BJ (cell line): Measurements from ENCODE around the gene NRM. TPM values are rescaled to one million over a fixed set of nuclear protein-coding genes. Genes with fewer than 3 reads are reported as not detected.
A peak's percentile ranks its signal among the peaks of the same experiment; 100 is the strongest.
"Not testable (repeated sequence)": the region's sequence is repeated elsewhere in the genome, so short reads cannot be mapped to it uniquely, and the experiment has no call there.

Experiments used
- CTCF ChIA-PET: fragments of 350-600 bp; formaldehyde crosslinking; extraction: SDS; loops from one replicate; lab custom pipeline; 2021; ENCODE audit warnings: antibody characterized with exemption, inconsistent platforms; lab: Yijun Ruan, JAX
- POLR2A ChIA-PET: fragments of 300-600 bp; sonication (Branson Sonifier 250); formaldehyde crosslinking; extraction: SDS; loops from one replicate; lab custom pipeline; 2021; ENCODE audit warnings: antibody characterized with exemption; lab: Charles Lee
- DNase-seq: peaks from one replicate; pipeline ENCODE4 v3.0.0-alpha.2; 2011; ENCODE audit warnings: low read depth
- H3K27me3 ChIP-seq: 2 replicates; pipeline ENCODE4 v1.6.0; 2011; ENCODE audit warnings: low read length; ENCODE audit not compliant: control insufficient read depth, insufficient read depth
- H3K36me3 ChIP-seq: 2 replicates; pipeline ENCODE4 v1.5.1; 2011; ENCODE audit warnings: low read length; ENCODE audit not compliant: control insufficient read depth, insufficient read depth
- H3K4me3 ChIP-seq: 2 replicates; pipeline ENCODE4 v1.5.1; 2011; ENCODE audit warnings: low read depth, mild to moderate bottlenecking, control low read depth, low read length
- CTCF ChIP-seq: IDR thresholded peaks from 2 replicates; pipeline ENCODE4 v1.5.1; 2011; ENCODE audit warnings: low read depth, mild to moderate bottlenecking, control low read depth, inconsistent platforms, low read length, moderate library complexity; ENCODE audit not compliant: insufficient read depth
- polyA plus RNA-seq: library from polyadenylated mRNA; depleted of rRNA; stranded (reverse); fragments of >200 nt; gene quantifications from 2 replicates; pipeline ENCODE4 v1.2.3, GENCODE V29; 2011

The NRM gene
- polyA plus RNA-seq, 1 experiment = 19.7 TPM

DNA sequence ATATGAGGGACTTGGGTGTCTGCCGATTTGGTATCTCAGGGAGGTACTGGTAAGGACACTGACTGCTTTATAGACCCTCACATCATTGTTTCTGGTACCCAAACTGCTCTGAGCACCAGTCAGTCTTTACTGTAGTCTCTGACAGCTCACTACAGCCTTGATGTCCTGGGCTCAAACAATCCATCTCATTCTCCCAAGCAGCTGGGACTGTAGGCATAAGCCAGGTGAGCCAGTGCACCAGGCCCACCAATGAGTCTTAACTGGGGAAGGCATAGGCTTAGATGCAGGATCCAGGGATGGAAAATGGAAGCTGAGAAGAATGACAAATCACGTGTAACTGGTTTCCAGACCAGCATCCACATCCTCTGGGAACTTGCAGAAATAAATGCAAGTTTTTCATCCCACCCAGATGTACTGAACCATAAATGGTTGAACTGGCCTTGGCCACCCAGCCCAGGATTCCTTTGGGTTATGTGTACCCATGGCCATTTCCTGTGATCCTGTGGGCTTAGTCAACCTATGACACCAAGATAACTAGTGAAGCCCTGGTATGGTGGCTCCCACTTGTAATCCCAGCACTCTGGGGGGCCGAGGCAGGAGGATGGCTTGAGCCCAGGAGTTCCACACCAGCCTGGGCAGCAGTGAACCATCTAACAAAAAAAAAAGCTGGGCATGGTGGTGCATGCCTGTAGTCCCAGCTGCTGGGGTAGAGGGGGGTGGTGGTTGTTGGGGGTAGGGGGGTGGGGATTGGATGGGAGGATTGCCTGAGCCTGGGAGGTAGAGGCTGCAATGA, 35.1 kb upstream of the NRM start:
- POLR2A ChIA-PET = no interaction called here

DNA sequence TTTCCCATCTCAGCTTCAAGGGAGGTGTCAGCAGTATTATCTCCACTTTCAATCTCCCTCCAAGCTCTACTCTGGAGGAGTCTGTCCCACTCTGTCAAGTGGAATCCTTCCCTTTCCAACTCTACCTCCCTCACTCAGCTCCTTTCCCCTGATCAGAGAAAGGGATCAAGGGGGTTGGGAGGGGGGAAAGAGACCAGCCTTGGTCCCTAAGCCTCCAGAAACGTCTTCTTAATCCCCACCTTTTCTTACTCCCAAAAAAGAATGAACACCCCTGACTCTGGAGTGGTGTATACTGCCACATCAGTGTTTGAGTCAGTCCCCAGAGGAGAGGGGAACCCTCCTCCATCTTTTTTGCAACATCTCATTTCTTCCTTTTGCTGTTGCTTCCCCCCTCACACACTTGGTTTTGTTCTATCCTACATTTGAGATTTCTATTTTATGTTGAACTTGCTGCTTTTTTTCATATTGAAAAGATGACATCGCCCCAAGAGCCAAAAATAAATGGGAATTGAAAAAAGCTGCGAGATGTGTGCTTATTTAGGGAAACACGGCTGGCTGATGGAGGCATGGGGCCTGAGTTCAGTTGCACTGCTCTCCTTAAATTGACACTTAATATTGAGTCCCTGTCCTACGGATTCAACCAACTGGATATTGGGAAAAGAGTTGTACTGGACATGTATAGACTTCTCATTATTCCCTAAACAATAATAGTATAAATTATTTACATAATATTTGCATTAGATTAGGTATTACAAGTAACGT, 34.3 kb upstream of the NRM start:
- Histone ChIP-seq H3K27me3 (no peaks in the 10 kb centered on the region), H3K36me3 (peaks cover 27% of the 10 kb centered on the region), H3K4me3 (no peak overlapping the region)
- TF ChIP-seq CTCF = no peak
- CTCF ChIA-PET = interaction anchor here (0.6 to 20.5 kb wide), 7 partner anchors 10 to 401 kb away, joined by 3 to 387 read pairs (median 4); partner anchors contain the start of gene DHX16
- POLR2A ChIA-PET = interaction anchor here (0.6 kb wide), 1 partner anchor 110 kb away, joined by 12 read pairs; no protein-coding TSS in a partner anchor
- DNase-seq = no peak

More for the DNA sequence above, 35.1 kb upstream of the NRM start:
- Histone ChIP-seq H3K27me3 (no peaks in the 10 kb centered on the region), H3K4me3 (no peak overlapping the region), H3K36me3 (peaks cover 35% of the 10 kb centered on the region)
- TF ChIP-seq CTCF = no peak
- DNase-seq = no peak
- CTCF ChIA-PET = interaction anchor here (2.4 to 20.5 kb wide), 2 partner anchors 48 to 153 kb away, joined by 8 to 387 read pairs; partner anchors contain the start of gene DHX16

GRCh38 chr6:30723843-30724741, 33.3 kb upstream of the NRM start:
- POLR2A ChIA-PET = interaction anchor here (0.6 kb wide), 1 partner anchor 109 kb away, joined by 12 read pairs; no protein-coding TSS in a partner anchor
- H3K36me3 ChIP-seq = peaks cover 20% of the 10 kb centered on the region
- CTCF ChIA-PET = interaction anchor here (0.6 to 20.5 kb wide), 17 partner anchors 11 to 402 kb away, joined by 3 to 387 read pairs (median 4); partner anchors contain the start of genes ATAT1, DDR1, DHX16 and MRPS18B
- DNase-seq, H3K27me3 ChIP-seq, H3K4me3 ChIP-seq: not testable (repeated sequence)

- POLR2A ChIA-PET = interaction anchor here (0.5 to 0.6 kb wide), 2 partner anchors 28 to 77 kb away, joined by 6 to 8 read pairs; no protein-coding TSS in a partner anchor
- not testable (repeated sequence) for H3K4me3 ChIP-seq, H3K27me3 ChIP-seq, DNase-seq
- CTCF ChIA-PET = interaction anchor here (0.7 to 20.5 kb wide), 27 partner anchors 8 to 363 kb away, joined by 3 to 387 read pairs (median 4); partner anchors contain the start of genes ATAT1, DDR1, DHX16 and FLOT1
- H3K36me3 ChIP-seq = peaks cover 20% of the 10 kb centered on the region
These were observed 32.5 kb upstream of the NRM start for GRCh38 chr6:30723159-30723842.

GRCh38 chr6:30722280-30723112, 31.7 kb upstream of the NRM start:
- CTCF ChIA-PET = interaction anchor here (0.7 to 20.5 kb wide), 30 partner anchors 9 to 369 kb away, joined by 3 to 387 read pairs (median 4); partner anchors contain the start of genes ATAT1, DDR1, DHX16 and FLOT1
- POLR2A ChIA-PET = interaction anchor here (1.6 kb wide), 1 partner anchor 41 kb away, joined by 4 read pairs; no protein-coding TSS in a partner anchor
- no peak for DNase-seq
- Histone ChIP-seq H3K4me3 (peak overlapping the region; percentile 92), H3K36me3 (peaks cover 16% of the 10 kb centered on the region), H3K27me3 (no peaks in the 10 kb centered on the region)
- peak; percentile 88 for TF ChIP-seq CTCF

GRCh38 chr6:30722025-30722279, 31.2 kb upstream of the NRM start:
- CTCF ChIA-PET = interaction anchor here (0.7 to 20.5 kb wide), 23 partner anchors 9 to 370 kb away, joined by 3 to 387 read pairs (median 6); partner anchors contain the start of genes DDR1, DHX16, FLOT1 and NRM
- POLR2A ChIA-PET = interaction anchor here (0.6 to 1.6 kb wide), 2 partner anchors 40 to 106 kb away, joined by 4 to 5 read pairs; no protein-coding TSS in a partner anchor
- not testable (repeated sequence) for H3K27me3 ChIP-seq, DNase-seq
- peak overlapping the region; percentile 92 for H3K4me3 ChIP-seq
- H3K36me3 ChIP-seq = peaks cover 16% of the 10 kb centered on the region
